HEK293 (cell line): Measurements from ENCODE around the gene INPP4B.

ENCODE experiments used
- CTCF ChIA-PET: fragments of 350-600 bp; formaldehyde crosslinking; extraction: SDS; loops from one replicate; lab custom pipeline; 2021; ENCODE audit warnings: antibody characterized with exemption; lab: Yijun Ruan, JAX
- POLR2A ChIA-PET: fragments of 300-600 bp; formaldehyde crosslinking; extraction: SDS; loops from one replicate; lab custom pipeline; 2020; ENCODE audit warnings: antibody characterized with exemption, inconsistent platforms; lab: Yijun Ruan, JAX
- H3K27ac ChIP-seq: fragments of 200-500 bp; sonication (Bioruptor generic); 2 replicates; pipeline ENCODE4 v1.5.1; 2014; ENCODE audit warnings: low read depth, low read length, control low read depth, inconsistent platforms; ENCODE audit errors: extremely low read depth
- H3K36me3 ChIP-seq, 2 experiments: fragments of 200-500 bp in 1 of 2; sonication (Bioruptor generic) in 1 of 2; 1 replicate in 1 of 2; 2 replicates in 1 of 2; pipeline ENCODE4 v1.5.1; 2014 to 2017; ENCODE audit warnings: inconsistent platforms in 2 of 2, low read length in 2 of 2; ENCODE audit not compliant: control insufficient read depth in 2 of 2, insufficient read depth in 1 of 2
- H3K4me1 ChIP-seq: fragments of 200-500 bp; sonication (Bioruptor generic); 2 replicates; pipeline ENCODE4 v1.5.1; 2014; ENCODE audit warnings: mild to moderate bottlenecking, low read length, inconsistent platforms; ENCODE audit not compliant: control insufficient read depth, insufficient read depth
- H3K4me3 ChIP-seq: 2 replicates; pipeline ENCODE4 v1.5.1; 2011; ENCODE audit warnings: low read depth, mild to moderate bottlenecking, control low read depth, low read length, moderate library complexity
- H3K9me3 ChIP-seq: fragments of 200-500 bp; sonication (Bioruptor generic); 2 replicates; pipeline ENCODE4 v1.5.1; 2014; ENCODE audit warnings: low read depth, low read length, inconsistent platforms; ENCODE audit not compliant: control insufficient read depth, insufficient read depth
- BCL6B ChIP-seq: fragments of 450-650 bp; formaldehyde crosslinking; IDR thresholded peaks from 2 replicates; pipeline ENCODE4 v1.5.1; 2017; ENCODE audit warnings: missing biosample characterization, missing genetic modification characterization
- ZBTB11 ChIP-seq: fragments of 450-650 bp; formaldehyde crosslinking; conservative IDR thresholded peaks from 2 replicates; pipeline ENCODE4 v1.5.1; 2016; ENCODE audit warnings: low read depth, missing biosample characterization, missing genetic modification characterization
- ZNF121 ChIP-seq: fragments of 450-650 bp; formaldehyde crosslinking; IDR thresholded peaks from 2 replicates; pipeline ENCODE4 v1.5.1; 2016; ENCODE audit warnings: missing biosample characterization, missing genetic modification characterization
- ZNF169 ChIP-seq: fragments of 450-650 bp; formaldehyde crosslinking; IDR thresholded peaks from 2 replicates; pipeline ENCODE4 v1.5.1; 2016; ENCODE audit warnings: missing biosample characterization, missing genetic modification characterization
- ZNF202 ChIP-seq: fragments of 450-650 bp; formaldehyde crosslinking; IDR thresholded peaks from 2 replicates; pipeline ENCODE4 v1.5.1; 2016; ENCODE audit warnings: missing biosample characterization, missing genetic modification characterization, borderline replicate concordance
- ZNF266 ChIP-seq: fragments of 450-650 bp; formaldehyde crosslinking; IDR thresholded peaks from 2 replicates; pipeline ENCODE4 v1.5.1; 2016; ENCODE audit warnings: missing biosample characterization, missing genetic modification characterization, low read depth
- ZNF280C ChIP-seq: fragments of 450-650 bp; formaldehyde crosslinking; IDR thresholded peaks from 2 replicates; pipeline ENCODE4 v1.5.1; 2016; ENCODE audit warnings: missing biosample characterization, missing genetic modification characterization
- ZNF335 ChIP-seq: fragments of 450-650 bp; formaldehyde crosslinking; conservative IDR thresholded peaks from 2 replicates; pipeline ENCODE4 v1.5.1; 2016; ENCODE audit warnings: missing biosample characterization, missing genetic modification characterization
- ZNF366 ChIP-seq: fragments of 450-650 bp; formaldehyde crosslinking; conservative IDR thresholded peaks from 2 replicates; pipeline ENCODE4 v1.5.1; 2016; ENCODE audit warnings: missing biosample characterization, missing genetic modification characterization
- ZNF426 ChIP-seq: fragments of 450-650 bp; formaldehyde crosslinking; IDR thresholded peaks from 2 replicates; pipeline ENCODE4 v1.5.1; 2017; ENCODE audit warnings: missing biosample characterization, missing genetic modification characterization, mild to moderate bottlenecking, inconsistent platforms, moderate library complexity
- ZNF433 ChIP-seq: fragments of 450-650 bp; formaldehyde crosslinking; IDR thresholded peaks from 2 replicates; pipeline ENCODE4 v1.5.1; 2016; ENCODE audit warnings: missing biosample characterization, missing genetic modification characterization, low read depth
- ZNF530 ChIP-seq: fragments of 450-650 bp; formaldehyde crosslinking; IDR thresholded peaks from 2 replicates; pipeline ENCODE4 v1.5.1; 2016; ENCODE audit warnings: low read depth, missing biosample characterization, missing genetic modification characterization
- ZNF585B ChIP-seq: fragments of 450-650 bp; formaldehyde crosslinking; IDR thresholded peaks from 2 replicates; pipeline ENCODE4 v1.5.1; 2016; ENCODE audit warnings: missing biosample characterization, missing genetic modification characterization
- ZNF660 ChIP-seq: fragments of 450-650 bp; IDR thresholded peaks from 2 replicates; pipeline ENCODE4 v1.5.1; 2018; ENCODE audit warnings: missing biosample characterization, mild to moderate bottlenecking, missing genetic modification characterization
- ZNF704 ChIP-seq: fragments of 450-650 bp; formaldehyde crosslinking; IDR thresholded peaks from 2 replicates; pipeline ENCODE4 v1.5.1; 2016; ENCODE audit warnings: missing biosample characterization, missing genetic modification characterization
- ZNF792 ChIP-seq: fragments of 450-650 bp; formaldehyde crosslinking; IDR thresholded peaks from 2 replicates; pipeline ENCODE4 v1.5.1; 2016; ENCODE audit warnings: missing biosample characterization, missing genetic modification characterization
- ZNF837 ChIP-seq: fragments of 450-650 bp; formaldehyde crosslinking; IDR thresholded peaks from 2 replicates; pipeline ENCODE4 v1.5.1; 2016; ENCODE audit warnings: missing biosample characterization, missing genetic modification characterization

The INPP4B gene

GRCh38 chr4:142690406-142691163, 155.5 kb downstream of the INPP4B start:
- no peak overlapping the region for H3K4me3 ChIP-seq
- no peaks in the 10 kb centered on the region for H3K9me3 ChIP-seq
- H3K4me1 ChIP-seq, result 0 out of 2 replicates have a peak, but pooled peaks cover under 1% of the 10 kb centered on the region
- TF ChIP-seq ZNF530 (no peak), BCL6B (no peak), ZBTB11 (tag by site-specific recombination) (no peak), ZNF335 (tag by site-specific recombination) (no peak), ZNF280C (tag by site-specific recombination) (no peak), ZNF837 (no peak), ZNF704 (tag by site-specific recombination) (no peak), ZNF121 (tag by site-specific recombination) (no peak), ZNF266 (tag by site-specific recombination) (no peak), ZNF366 (tag by site-specific recombination) (no peak), ZNF433 (tag by site-specific recombination) (no peak), ZNF660 (tag by site-specific recombination) (no peak), ZNF169 (tag by site-specific recombination) (no peak), ZNF426 (tag by site-specific recombination) (no peak), ZNF202 (tag by site-specific recombination) (no peak), ZNF792 (tag by site-specific recombination) (no peak), ZNF585B (tag by site-specific recombination) (no peak)
- ChIA-PET POLR2A (no interaction called here), CTCF (interaction anchor here (0.6 kb wide), 1 partner anchor 335 kb away, joined by 3 read pairs; no protein-coding TSS in a partner anchor)
- no peak overlapping the region for H3K27ac ChIP-seq
- no peaks in the 10 kb centered on the region for H3K36me3 ChIP-seq
